Fibroblast of pulmonary artery (primary cell): ENCODE measurements around the gene UBA7.

Experiments
- DNase-seq: peaks from one replicate; pipeline ENCODE4 v3.0.0-alpha.2; 2010; ENCODE audit warnings: low read depth
- H3K4me3 ChIP-seq: replicated peaks from 2 replicates; pipeline ENCODE4 v1.5.1; 2011; ENCODE audit warnings: low read depth, mild to moderate bottlenecking, control low read depth, low read length, moderate library complexity
- TF ChIP-seq, protein P1 (sequence below): IDR thresholded peaks from 2 replicates; pipeline ENCODE4 v1.5.1; 2011; ENCODE audit warnings: mild to moderate bottlenecking, control low read depth, low read length, inconsistent platforms; ENCODE audit errors: missing control alignments

The UBA7 gene, protein sequence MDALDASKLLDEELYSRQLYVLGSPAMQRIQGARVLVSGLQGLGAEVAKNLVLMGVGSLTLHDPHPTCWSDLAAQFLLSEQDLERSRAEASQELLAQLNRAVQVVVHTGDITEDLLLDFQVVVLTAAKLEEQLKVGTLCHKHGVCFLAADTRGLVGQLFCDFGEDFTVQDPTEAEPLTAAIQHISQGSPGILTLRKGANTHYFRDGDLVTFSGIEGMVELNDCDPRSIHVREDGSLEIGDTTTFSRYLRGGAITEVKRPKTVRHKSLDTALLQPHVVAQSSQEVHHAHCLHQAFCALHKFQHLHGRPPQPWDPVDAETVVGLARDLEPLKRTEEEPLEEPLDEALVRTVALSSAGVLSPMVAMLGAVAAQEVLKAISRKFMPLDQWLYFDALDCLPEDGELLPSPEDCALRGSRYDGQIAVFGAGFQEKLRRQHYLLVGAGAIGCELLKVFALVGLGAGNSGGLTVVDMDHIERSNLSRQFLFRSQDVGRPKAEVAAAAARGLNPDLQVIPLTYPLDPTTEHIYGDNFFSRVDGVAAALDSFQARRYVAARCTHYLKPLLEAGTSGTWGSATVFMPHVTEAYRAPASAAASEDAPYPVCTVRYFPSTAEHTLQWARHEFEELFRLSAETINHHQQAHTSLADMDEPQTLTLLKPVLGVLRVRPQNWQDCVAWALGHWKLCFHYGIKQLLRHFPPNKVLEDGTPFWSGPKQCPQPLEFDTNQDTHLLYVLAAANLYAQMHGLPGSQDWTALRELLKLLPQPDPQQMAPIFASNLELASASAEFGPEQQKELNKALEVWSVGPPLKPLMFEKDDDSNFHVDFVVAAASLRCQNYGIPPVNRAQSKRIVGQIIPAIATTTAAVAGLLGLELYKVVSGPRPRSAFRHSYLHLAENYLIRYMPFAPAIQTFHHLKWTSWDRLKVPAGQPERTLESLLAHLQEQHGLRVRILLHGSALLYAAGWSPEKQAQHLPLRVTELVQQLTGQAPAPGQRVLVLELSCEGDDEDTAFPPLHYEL

DNA sequence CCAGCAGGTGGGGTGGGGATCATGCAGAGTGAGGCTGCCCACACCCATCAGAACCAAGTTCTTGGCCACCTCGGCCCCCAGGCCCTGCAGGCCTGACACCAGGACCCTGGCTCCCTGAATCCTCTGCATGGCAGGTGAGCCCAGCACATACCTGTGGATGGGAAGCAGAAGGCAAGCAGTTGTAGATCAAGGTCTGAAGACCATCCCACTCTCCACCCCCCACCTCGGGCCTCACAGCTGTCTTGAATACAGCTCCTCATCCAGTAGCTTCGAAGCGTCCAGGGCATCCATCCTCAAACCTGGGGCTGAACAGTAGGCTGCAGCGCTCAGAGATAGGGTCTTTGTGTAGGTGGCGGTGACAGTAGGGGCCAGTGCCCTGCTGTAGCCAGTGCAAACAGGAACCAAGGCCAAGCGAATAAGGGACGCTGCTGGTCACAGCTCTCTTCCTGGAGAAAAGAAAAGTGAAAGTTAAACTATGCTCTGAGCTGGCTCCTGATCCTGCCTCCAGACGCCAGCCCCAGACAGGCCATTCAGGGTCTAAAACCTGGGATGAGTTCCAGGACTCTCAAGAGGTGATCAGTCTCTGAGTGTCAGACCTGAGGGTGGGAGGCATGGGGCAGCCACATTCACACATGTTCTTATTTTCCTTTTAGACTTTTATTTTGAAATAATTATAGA lies at the start of gene UBA7:
Gene UBA7 (minus strand): TSS at position 457 of the 678 bp plus-strand sequence. CDS start 166 bp downstream, at position 291.
- peak; percentile 79 for DNase-seq
- H3K4me3 ChIP-seq = peak within 1 kb of the TSS; percentile 65
- TF ChIP-seq, protein P1, sequence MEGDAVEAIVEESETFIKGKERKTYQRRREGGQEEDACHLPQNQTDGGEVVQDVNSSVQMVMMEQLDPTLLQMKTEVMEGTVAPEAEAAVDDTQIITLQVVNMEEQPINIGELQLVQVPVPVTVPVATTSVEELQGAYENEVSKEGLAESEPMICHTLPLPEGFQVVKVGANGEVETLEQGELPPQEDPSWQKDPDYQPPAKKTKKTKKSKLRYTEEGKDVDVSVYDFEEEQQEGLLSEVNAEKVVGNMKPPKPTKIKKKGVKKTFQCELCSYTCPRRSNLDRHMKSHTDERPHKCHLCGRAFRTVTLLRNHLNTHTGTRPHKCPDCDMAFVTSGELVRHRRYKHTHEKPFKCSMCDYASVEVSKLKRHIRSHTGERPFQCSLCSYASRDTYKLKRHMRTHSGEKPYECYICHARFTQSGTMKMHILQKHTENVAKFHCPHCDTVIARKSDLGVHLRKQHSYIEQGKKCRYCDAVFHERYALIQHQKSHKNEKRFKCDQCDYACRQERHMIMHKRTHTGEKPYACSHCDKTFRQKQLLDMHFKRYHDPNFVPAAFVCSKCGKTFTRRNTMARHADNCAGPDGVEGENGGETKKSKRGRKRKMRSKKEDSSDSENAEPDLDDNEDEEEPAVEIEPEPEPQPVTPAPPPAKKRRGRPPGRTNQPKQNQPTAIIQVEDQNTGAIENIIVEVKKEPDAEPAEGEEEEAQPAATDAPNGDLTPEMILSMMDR = no peak

DNA sequence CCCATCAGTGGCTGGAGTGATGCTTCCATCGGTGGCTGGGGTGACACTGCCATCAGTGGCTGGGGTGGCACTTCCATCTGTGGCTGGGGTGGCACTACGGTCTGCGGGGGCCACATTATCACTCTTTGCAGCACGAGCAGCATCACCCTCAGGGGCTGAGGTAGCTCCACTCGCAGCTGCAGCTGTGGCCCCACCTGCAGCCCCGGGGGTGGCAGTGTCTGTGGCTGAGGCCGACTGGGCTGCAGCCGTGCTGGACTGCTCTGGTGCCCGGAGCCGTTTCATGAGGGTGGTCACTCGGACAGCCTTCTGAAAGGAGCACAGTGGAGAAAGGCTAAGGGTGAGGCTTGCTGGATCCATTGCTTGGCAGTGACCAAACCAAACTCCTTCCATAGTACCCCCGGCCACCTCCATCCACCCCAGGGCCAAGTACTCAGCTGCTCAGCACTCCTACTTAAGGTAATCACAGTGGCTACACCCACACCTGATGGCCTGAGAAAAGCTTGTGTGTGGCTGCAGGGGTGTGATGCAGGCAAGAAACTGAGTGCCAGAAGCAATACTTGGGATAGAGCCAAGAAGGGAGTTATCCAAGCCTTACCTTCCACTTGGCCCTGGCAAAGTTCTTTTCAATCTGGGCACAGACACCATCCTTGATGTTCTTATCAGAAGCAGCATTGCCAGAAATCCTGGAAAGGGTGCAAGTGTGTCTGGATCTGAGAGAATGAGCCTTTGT lies 46.0 kb upstream of the UBA7 start:
- TF ChIP-seq, protein P1 = no peak

DNA sequence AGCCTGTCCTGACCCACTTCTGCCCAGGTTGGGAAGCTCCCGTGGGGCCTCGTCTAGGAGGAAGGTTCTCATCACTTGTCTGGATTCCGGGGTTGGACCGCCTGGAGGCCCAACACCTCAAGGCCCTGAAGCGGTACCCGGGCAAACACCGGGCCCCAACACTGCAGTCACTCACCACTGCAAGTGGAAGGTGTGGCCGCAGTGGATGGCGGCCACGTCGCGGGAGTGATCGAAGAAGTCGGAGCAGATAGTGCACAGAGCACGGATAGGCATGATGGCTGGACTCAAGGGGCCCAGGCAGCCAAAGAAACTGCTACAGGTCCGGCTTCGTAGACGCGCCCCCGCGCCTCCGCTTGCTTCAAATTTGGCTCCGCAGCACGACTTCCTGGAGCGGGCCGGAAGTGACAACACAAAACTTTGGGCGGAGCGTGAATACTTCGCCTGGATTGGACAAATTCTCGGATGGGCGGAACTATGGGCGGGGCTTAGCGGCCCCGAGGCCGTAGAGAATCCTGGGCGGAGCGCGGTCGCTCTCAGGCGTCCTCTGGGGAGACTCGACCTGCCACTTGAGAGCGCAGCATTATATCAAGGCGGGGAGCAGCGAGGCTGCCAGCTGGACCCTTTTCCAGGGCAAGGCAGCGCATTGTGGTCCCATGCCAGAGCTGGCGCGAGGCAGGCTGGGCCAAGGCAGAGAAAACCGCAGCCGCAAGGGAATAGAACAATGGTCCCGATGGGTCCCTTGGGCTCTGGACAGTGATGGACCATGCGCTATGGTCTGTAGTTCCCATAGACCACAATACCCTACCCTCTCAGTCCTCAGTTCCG lies 42.6 kb upstream of the UBA7 start, which contains the start of gene TRAIP:
Gene TRAIP (minus strand): TSS at position 384 of the 825 bp plus-strand sequence. CDS start 111 bp downstream, at position 273.
- H3K4me3 ChIP-seq = peak within 1 kb of the TSS; percentile 77

More for the DNA sequence above, 46.0 kb upstream of the UBA7 start:
- no peak overlapping the region for H3K4me3 ChIP-seq
- no peak for DNase-seq

DNA sequence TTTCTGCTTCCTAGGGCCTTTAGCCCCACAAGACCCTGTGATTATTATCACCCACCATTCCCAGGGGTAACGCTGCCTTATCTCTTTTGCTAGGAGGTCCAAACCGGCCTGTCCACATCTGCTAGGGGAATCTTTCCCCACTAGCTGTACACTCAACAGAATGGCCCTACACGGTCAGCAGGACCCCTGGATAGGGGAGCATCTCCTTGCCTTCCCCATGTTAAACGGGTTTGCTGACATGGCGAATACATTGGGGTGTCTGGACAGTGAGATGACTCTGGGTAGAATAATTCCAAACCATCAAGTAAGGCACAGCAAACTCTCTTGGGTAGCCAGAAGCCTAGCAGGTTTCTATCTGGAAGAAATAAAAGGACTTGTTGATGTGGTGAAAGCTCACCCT lies 41.9 kb upstream of the UBA7 start:
- DNase-seq = no peak
- peak overlapping the region; percentile 77 for H3K4me3 ChIP-seq

More for the DNA sequence above, 42.6 kb upstream of the UBA7 start, which contains the start of gene TRAIP:
- TF ChIP-seq, protein P1 = no peak
- peak; percentile 93 for DNase-seq

DNA sequence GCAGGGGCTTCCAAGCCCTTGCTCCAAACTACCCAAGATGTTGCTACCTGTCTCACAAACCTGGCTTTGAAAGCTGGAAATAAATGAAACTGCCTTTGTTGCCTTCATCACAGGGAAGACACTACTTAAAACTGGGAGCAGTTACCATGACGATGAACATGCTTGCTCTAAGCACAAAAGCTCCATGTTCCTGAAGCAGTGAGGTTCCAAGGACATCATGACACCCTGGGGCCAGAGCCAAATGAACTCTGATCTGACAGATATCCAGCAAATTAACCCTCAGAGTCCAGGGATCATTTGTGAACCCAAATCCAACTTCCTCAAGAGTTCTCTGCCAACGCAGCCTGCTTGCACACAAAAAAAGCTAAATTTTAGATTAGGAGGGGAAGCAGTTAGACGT lies 31.9 kb upstream of the UBA7 start:
- TF ChIP-seq, protein P1 = no peak
- DNase-seq = no peak
- H3K4me3 ChIP-seq = no peak overlapping the region

More for the DNA sequence above, 41.9 kb upstream of the UBA7 start:
- TF ChIP-seq, protein P1 = no peak
